HEK293T (cell line): ENCODE data around the gene TMEM184A.

ENCODE experiments used
- BHLHE40 ChIP-seq: fragments of 450-650 bp; IDR thresholded peaks from 2 replicates; pipeline ENCODE4 v1.6.1; 2016; ENCODE audit warnings: mild to moderate bottlenecking, moderate library complexity, borderline replicate concordance
- TF ChIP-seq, protein P1 (sequence below): fragments of 450-650 bp; IDR thresholded peaks from 2 replicates; pipeline ENCODE4 v1.6.1; 2016

- no peak for TF ChIP-seq BHLHE40
- TF ChIP-seq, protein P1, sequence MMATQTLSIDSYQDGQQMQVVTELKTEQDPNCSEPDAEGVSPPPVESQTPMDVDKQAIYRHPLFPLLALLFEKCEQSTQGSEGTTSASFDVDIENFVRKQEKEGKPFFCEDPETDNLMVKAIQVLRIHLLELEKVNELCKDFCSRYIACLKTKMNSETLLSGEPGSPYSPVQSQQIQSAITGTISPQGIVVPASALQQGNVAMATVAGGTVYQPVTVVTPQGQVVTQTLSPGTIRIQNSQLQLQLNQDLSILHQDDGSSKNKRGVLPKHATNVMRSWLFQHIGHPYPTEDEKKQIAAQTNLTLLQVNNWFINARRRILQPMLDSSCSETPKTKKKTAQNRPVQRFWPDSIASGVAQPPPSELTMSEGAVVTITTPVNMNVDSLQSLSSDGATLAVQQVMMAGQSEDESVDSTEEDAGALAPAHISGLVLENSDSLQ, result no peak
These were observed 13.0 kb upstream of the TMEM184A start for GRCh38 chr7:1569016-1569415.
